Body of pancreas (tissue), 4 donors: ENCODE measurements around the gene CCDC127.

Experiments used
- CTCF ChIP-seq, 7 experiments: fragments of 450-650 bp in 4 of 7; fragments of 200-600 bp in 3 of 7; sonication (generic) in 3 of 7; IDR thresholded peaks; one replicate each; pipeline ENCODE4 v1.5.1; 2016 to 2019; ENCODE audit warnings: antibody characterized with exemption in 7 of 7
- POLR2A ChIP-seq, 3 donors: fragments of 450-650 bp; IDR thresholded peaks; one replicate each; pipeline ENCODE4 v1.6.1; 2016; ENCODE audit warnings: antibody characterized with exemption in 3 of 3, mild to moderate bottlenecking in 2 of 3

- TF ChIP-seq CTCF (IDR thresholded peaks at IDR 0.05) = no peak
- no peak for TF ChIP-seq POLR2A (IDR thresholded peaks at IDR 0.05)
Observed at GRCh38 chr5:203246-203930, 14.6 kb downstream of the CCDC127 start.
